ENCODE data around the gene PCDH1.

Gene PCDH1

GRCh38 chr5:141906517-141906916 is 28.3 kb upstream of the PCDH1 start:
- no peak overlapping the region for H3K4me3 ChIP-seq (ENCODE audit: low read depth, low read length, poor library complexity, severe bottlenecking)
- no peaks in the 10 kb centered on the region for H3K9me2 ChIP-seq (ENCODE audit: low read depth, low read length)
- H3K9ac ChIP-seq (ENCODE audit: low read length) = no peak overlapping the region
- H3K4me2 ChIP-seq (ENCODE audit: low read length) = no peak overlapping the region
- no peak overlapping the region for H2AFZ ChIP-seq (ENCODE audit: low read length)
- no peaks in the 10 kb centered on the region for H3K4me1 ChIP-seq (ENCODE audit: insufficient read depth, low read length, severe bottlenecking)
- H3K9me3 ChIP-seq (ENCODE audit: low read length) = peaks cover 2% of the 10 kb centered on the region; the same call in 1 of the 2 replicates
- no peaks in the 10 kb centered on the region; the same call in 1 of the 2 replicates for H3K27me3 ChIP-seq (ENCODE audit: insufficient read depth, low read length)
- H3F3A ChIP-seq (ENCODE audit: insufficient read depth, low read length) = no peaks in the 10 kb centered on the region
- H4K20me1 ChIP-seq (ENCODE audit: insufficient read depth, low read length) = no peaks in the 10 kb centered on the region
- H3K27ac ChIP-seq (ENCODE audit: low read depth, low read length, poor library complexity, severe bottlenecking) = no peak overlapping the region
- no peaks in the 10 kb centered on the region for H3K36me3 ChIP-seq (ENCODE audit: insufficient read depth, low read length)
- no peaks in the 10 kb centered on the region for H3K79me2 ChIP-seq (ENCODE audit: insufficient read depth, low read length)
- TF ChIP-seq EZH2 (IDR thresholded peaks at IDR 0.05; ENCODE audit: borderline replicate concordance, low read length) (no peak), CTCF (IDR thresholded peaks at IDR 0.05; ENCODE audit: low read length) (no peak)

- Histone ChIP-seq H3K9ac (ENCODE audit: low read length) (no peak overlapping the region), H3F3A (ENCODE audit: insufficient read depth, low read length) (no peaks in the 10 kb centered on the region), H3K4me3 (ENCODE audit: low read depth, low read length, poor library complexity, severe bottlenecking) (no peak overlapping the region), H3K4me2 (ENCODE audit: low read length) (no peak overlapping the region), H3K4me1 (ENCODE audit: insufficient read depth, low read length, severe bottlenecking) (no peaks in the 10 kb centered on the region), H3K9me2 (ENCODE audit: low read depth, low read length) (no peaks in the 10 kb centered on the region), H3K27ac (ENCODE audit: low read depth, low read length, poor library complexity, severe bottlenecking) (no peak overlapping the region), H3K36me3 (ENCODE audit: insufficient read depth, low read length) (no peaks in the 10 kb centered on the region), H3K27me3 (ENCODE audit: insufficient read depth, low read length) (no peaks in the 10 kb centered on the region; the same call in 1 of the 2 replicates), H2AFZ (ENCODE audit: low read length) (no peak overlapping the region), H3K9me3 (ENCODE audit: low read length) (peaks cover 2% of the 10 kb centered on the region; the same call in 1 of the 2 replicates), H4K20me1 (ENCODE audit: insufficient read depth, low read length) (no peaks in the 10 kb centered on the region), H3K79me2 (ENCODE audit: insufficient read depth, low read length) (no peaks in the 10 kb centered on the region)
- TF ChIP-seq EZH2 (IDR thresholded peaks at IDR 0.05; ENCODE audit: borderline replicate concordance, low read length) = no peak
- TF ChIP-seq CTCF (IDR thresholded peaks at IDR 0.05; ENCODE audit: low read length) = no peak
Measured at GRCh38 chr5:141904551-141904950, 26.3 kb upstream of the PCDH1 start.

GRCh38 chr5:141903261-141903660 is 25.1 kb upstream of the PCDH1 start:
- no peak overlapping the region for H2AFZ ChIP-seq (ENCODE audit: low read length)
- TF ChIP-seq CTCF (IDR thresholded peaks at IDR 0.05; ENCODE audit: low read length) (no peak), EZH2 (IDR thresholded peaks at IDR 0.05; ENCODE audit: borderline replicate concordance, low read length) (no peak)
- H3K9me3 ChIP-seq (ENCODE audit: low read length) = peaks cover 2% of the 10 kb centered on the region; the same call in 1 of the 2 replicates
- no peak overlapping the region for H3K9ac ChIP-seq (ENCODE audit: low read length)
- no peak overlapping the region for H3K4me3 ChIP-seq (ENCODE audit: low read depth, low read length, poor library complexity, severe bottlenecking)
- no peaks in the 10 kb centered on the region for H3K36me3 ChIP-seq (ENCODE audit: insufficient read depth, low read length)
- H3K27ac ChIP-seq (ENCODE audit: low read depth, low read length, poor library complexity, severe bottlenecking) = no peak overlapping the region
- H3K4me2 ChIP-seq (ENCODE audit: low read length) = no peak overlapping the region
- H3F3A ChIP-seq (ENCODE audit: insufficient read depth, low read length) = no peaks in the 10 kb centered on the region
- H3K27me3 ChIP-seq (ENCODE audit: insufficient read depth, low read length) = no peaks in the 10 kb centered on the region; the same call in 1 of the 2 replicates
- no peaks in the 10 kb centered on the region for H3K9me2 ChIP-seq (ENCODE audit: low read depth, low read length)
- no peaks in the 10 kb centered on the region for H4K20me1 ChIP-seq (ENCODE audit: insufficient read depth, low read length)
- H3K4me1 ChIP-seq (ENCODE audit: insufficient read depth, low read length, severe bottlenecking) = no peaks in the 10 kb centered on the region
- H3K79me2 ChIP-seq (ENCODE audit: insufficient read depth, low read length) = no peaks in the 10 kb centered on the region

All from OCI-LY1 (cell line).